ENCODE results near the gene SLC6A18.

SLC6A18 gene

DNA sequence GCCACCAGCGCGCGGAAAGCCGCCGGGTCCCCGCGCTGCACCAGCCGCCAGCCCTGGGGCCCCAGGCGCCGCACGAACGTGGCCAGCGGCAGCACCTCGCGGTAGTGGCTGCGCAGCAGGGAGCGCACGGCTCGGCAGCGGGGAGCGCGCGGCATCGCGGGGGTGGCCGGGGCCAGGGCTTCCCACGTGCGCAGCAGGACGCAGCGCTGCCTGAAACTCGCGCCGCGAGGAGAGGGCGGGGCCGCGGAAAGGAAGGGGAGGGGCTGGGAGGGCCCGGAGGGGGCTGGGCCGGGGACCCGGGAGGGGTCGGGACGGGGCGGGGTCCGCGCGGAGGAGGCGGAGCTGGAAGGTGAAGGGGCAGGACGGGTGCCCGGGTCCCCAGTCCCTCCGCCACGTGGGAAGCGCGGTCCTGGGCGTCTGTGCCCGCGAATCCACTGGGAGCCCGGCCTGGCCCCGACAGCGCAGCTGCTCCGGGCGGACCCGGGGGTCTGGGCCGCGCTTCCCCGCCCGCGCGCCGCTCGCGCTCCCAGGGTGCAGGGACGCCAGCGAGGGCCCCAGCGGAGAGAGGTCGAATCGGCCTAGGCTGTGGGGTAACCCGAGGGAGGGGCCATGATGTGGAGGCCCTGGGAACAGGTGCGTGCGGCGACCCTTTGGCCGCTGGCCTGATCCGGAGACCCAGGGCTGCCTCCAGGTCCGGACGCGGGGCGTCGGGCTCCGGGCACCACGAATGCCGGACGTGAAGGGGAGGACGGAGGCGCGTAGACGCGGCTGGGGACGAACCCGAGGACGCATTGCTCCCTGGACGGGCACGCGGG lies 69.9 kb downstream of the SLC6A18 start, which contains the start of gene TERT:
Gene TERT (minus strand): TSS at position 234 of the 815 bp plus-strand sequence. CDS start 79 bp downstream, at position 155.
- no peak for DNase-seq

GRCh38 chr5:1295650-1296037 lies 70.5 kb downstream of the SLC6A18 start:
- no peak for DNase-seq
